ENCODE results near the gene RIMBP2. TPM values are rescaled to one million over a fixed set of nuclear protein-coding genes. Genes with fewer than 3 reads are reported as not detected.

RIMBP2 gene
- polyA plus RNA-seq, 1 of the 3 experiments (the other 2 are of a cell fraction) = 0.90 TPM

DNA sequence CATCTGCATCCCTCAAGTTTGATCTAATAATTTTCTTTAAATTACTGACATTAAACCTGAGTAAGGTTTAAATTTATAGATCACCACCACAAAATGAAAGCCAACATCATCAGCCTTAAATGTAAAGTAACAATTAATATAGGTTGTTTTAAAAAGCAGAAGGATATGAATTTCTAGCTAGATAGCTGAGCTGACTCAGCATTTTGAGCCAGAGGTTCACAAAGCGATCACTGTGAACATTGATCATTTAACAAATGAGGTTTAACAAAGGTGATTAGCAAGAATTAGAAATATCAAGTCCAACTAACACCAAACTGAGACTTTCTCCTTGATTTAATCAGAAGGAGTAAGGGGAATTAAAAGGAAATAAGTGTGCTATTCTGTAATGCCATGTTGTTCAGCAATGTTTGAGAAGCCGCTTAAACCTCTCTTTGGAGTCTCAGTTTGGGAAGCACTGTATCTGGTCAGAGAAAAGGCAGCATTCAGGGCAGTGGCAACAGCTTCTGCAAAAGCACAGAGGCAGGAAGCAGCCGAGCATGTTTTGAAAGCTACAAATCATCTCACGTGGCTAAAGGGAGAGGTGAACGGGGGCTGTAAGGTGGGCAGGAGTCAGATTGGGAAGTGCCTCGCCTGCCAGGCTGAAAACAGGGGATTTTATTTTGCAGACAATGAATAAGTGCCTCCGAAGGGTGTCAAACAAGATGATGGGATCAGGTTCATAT, 19.6 kb downstream of the RIMBP2 start (continued):
- TF ChIP-seq, protein P1, sequence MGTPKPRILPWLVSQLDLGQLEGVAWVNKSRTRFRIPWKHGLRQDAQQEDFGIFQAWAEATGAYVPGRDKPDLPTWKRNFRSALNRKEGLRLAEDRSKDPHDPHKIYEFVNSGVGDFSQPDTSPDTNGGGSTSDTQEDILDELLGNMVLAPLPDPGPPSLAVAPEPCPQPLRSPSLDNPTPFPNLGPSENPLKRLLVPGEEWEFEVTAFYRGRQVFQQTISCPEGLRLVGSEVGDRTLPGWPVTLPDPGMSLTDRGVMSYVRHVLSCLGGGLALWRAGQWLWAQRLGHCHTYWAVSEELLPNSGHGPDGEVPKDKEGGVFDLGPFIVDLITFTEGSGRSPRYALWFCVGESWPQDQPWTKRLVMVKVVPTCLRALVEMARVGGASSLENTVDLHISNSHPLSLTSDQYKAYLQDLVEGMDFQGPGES (IDR thresholded peaks at IDR 0.05; ENCODE audit: low read depth, low read length) = no peak
- TF ChIP-seq SIN3A (IDR thresholded peaks at IDR 0.05; ENCODE audit: borderline replicate concordance, low read depth, low read length) (no peak), EP300 (IDR thresholded peaks at IDR 0.05; ENCODE audit: borderline replicate concordance in 1 of 2, low read depth in 1 of 2, low read length in 1 of 2) (no peak), TCF12 (IDR thresholded peaks at IDR 0.05) (no peak)

DNA sequence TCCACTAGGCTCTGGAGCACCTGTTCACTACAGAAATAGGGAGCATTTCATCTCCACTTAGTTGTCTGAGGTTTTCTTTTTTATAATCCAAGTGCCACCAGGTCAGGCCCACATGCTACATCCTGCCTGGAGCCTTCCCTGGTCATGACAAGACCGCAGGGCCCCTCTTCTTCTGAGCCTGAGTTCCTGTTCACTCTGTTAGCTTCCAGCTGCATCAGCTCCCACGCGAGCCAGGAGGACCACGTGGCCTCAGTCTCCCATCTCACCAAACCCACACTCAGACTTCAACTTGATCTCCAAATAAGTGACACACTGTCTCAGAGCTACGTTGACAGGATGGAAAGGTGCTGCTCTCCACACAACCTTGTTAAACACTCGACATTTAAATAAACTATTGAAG, 21.0 kb downstream of the RIMBP2 start:
- no peak for DNase-seq
- Histone ChIP-seq H4K20me1 (ENCODE audit: insufficient read depth) (no peaks in the 10 kb centered on the region), H3K27me3 (ENCODE audit: insufficient read depth) (no peaks in the 10 kb centered on the region), H3K9ac (no peak overlapping the region), H2AFZ (ENCODE audit: low read depth) (no peak overlapping the region), H3K36me3 (replicated peaks in 1 of 2; ENCODE audit: control insufficient read depth in 1 of 2, insufficient read depth in 2 of 2, low read length in 1 of 2) (no peaks in the 10 kb centered on the region), H3K4me2 (no peak overlapping the region), H3F3A (replicated peaks; ENCODE audit: insufficient read depth) (no peaks in the 10 kb centered on the region), H3K79me2 (ENCODE audit: insufficient read depth) (no peaks in the 10 kb centered on the region), H3K9me2 (no peaks in the 10 kb centered on the region), H3K4me1 (ENCODE audit: control insufficient read depth in 1 of 2, insufficient read depth in 2 of 2, low read depth in 1 of 2, low read length in 1 of 2) (peaks cover 0 to 13% of the 10 kb centered on the region in 2 experiments; a peak in 1 of 4 replicates), H3K27ac (ENCODE audit: low read depth in 2 of 2, low read length in 1 of 2) (no peak overlapping the region), H3K4me3 (ENCODE audit: low read depth in 2 of 2, low read length in 1 of 2) (no peak overlapping the region), H3K9me3 (no peaks in the 10 kb centered on the region)
- ChIA-PET CTCF (interaction anchor here (1.8 kb wide), 1 partner anchor 9 kb away, joined by 8 read pairs; no protein-coding TSS in a partner anchor), POLR2A (no interaction called here)
- TF ChIP-seq, protein P2, sequence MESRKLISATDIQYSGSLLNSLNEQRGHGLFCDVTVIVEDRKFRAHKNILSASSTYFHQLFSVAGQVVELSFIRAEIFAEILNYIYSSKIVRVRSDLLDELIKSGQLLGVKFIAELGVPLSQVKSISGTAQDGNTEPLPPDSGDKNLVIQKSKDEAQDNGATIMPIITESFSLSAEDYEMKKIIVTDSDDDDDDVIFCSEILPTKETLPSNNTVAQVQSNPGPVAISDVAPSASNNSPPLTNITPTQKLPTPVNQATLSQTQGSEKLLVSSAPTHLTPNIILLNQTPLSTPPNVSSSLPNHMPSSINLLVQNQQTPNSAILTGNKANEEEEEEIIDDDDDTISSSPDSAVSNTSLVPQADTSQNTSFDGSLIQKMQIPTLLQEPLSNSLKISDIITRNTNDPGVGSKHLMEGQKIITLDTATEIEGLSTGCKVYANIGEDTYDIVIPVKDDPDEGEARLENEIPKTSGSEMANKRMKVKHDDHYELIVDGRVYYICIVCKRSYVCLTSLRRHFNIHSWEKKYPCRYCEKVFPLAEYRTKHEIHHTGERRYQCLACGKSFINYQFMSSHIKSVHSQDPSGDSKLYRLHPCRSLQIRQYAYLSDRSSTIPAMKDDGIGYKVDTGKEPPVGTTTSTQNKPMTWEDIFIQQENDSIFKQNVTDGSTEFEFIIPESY (IDR thresholded peaks at IDR 0.05; ENCODE audit: borderline replicate concordance, low read depth) = no peak
- TF ChIP-seq FOSL2 (IDR thresholded peaks at IDR 0.05; ENCODE audit: borderline replicate concordance, low read depth) = no peak
- TF ChIP-seq, protein P3, sequence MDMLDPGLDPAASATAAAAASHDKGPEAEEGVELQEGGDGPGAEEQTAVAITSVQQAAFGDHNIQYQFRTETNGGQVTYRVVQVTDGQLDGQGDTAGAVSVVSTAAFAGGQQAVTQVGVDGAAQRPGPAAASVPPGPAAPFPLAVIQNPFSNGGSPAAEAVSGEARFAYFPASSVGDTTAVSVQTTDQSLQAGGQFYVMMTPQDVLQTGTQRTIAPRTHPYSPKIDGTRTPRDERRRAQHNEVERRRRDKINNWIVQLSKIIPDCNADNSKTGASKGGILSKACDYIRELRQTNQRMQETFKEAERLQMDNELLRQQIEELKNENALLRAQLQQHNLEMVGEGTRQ (IDR thresholded peaks at IDR 0.05; ENCODE audit: borderline replicate concordance, low read depth, low read length) = no peak
- no peak for TF ChIP-seq TCF12 (IDR thresholded peaks at IDR 0.05)
- WGBS (ENCODE audit: low lambda C conversion rate) = 56% methylated on average over 6 of the region's 6 CpGs

Data from SK-N-SH (cell line).